ENCODE measurements around the gene THTPA.
"Not testable (repeated sequence)": the region's sequence is repeated elsewhere in the genome, so short reads cannot be mapped to it uniquely, and the experiment has no call there.

The THTPA gene

DNA sequence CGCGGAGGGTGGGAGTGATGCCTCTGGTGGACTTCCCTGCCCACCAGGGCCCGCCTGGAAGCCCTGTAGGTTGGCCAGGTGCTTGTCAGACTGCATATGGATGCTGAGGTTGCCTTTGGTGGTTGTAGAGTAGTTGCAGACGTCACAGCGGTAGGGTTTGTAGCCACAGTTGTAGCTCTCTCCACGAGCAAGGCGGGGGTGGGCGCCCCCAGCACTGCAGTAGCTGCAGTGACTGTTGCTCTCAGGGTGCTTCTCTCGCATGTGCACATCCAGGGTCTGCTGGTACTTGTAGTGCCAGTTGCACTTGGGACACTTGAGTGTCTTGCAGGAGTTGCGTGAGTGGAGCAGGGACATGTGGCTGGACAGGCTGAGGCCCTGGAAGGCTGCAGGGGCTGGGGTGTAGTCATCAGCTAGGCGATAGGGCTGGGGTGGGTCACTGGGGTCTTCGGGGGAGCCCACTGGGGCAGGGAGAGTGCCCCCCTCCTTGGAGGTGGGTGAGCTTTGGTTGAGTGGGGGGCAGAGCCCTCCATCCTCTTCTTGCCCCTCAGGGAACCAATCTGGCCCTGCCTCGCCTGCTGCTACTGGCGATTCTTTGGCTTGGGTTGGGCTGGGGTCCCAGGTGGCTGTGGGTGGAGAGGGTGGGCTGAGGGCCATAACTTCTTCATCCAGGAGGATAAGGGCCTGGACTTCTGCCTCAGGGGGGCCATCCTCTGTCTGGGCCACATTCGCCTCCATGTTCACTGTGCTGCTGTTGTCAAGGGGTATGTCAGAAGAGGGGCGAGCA is 22.2 kb upstream of the THTPA start:
- no peak for DNase-seq

DNA sequence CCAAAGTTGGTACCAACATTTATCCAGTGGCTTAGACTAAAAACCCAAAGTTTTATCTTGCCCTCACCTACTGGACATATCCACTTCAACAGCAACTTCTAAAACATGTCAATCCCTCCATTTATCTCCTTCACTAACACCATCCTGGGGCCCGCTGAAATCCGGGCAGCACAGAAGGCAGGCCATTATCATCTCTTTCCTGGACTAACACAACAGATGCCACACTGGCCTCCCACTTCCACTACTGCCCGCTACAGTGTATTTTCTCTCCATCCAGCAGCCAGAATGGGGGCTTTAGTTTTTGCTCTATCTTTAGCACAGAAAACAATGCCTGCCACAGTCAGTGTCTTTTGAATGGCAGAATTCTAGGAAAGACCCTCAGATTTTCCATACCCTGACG is 20.1 kb upstream of the THTPA start:
- DNase-seq, result no peak

GRCh38 chr14:23536494-23536893 is 19.6 kb upstream of the THTPA start:
- no peak for DNase-seq

DNA sequence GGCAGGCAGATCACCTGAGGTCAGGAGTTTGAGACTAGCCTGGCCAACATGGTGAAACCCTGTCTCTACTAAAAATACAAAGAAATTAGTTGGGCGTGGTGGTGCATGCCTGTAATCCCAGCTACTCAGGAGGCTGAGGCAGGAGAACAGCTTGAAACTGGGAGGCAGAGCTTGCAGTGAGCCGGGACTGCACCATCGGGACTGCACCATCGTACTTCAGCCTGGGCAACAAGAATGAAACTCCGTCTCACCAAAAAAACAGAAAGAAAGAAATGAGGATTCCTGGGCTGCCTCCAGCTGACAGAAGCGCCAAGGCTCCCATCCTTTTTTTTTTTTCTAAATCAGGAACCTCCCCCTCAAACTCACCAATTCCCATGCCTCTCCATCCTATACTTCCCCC is 19.2 kb upstream of the THTPA start:
- not testable (repeated sequence) for DNase-seq

GRCh38 chr14:23537351-23538049 is 18.6 kb upstream of the THTPA start:
- no peak for DNase-seq

- DNase-seq, result no peak
Observed at GRCh38 chr14:23538050-23538718, 17.9 kb upstream of the THTPA start.

DNA sequence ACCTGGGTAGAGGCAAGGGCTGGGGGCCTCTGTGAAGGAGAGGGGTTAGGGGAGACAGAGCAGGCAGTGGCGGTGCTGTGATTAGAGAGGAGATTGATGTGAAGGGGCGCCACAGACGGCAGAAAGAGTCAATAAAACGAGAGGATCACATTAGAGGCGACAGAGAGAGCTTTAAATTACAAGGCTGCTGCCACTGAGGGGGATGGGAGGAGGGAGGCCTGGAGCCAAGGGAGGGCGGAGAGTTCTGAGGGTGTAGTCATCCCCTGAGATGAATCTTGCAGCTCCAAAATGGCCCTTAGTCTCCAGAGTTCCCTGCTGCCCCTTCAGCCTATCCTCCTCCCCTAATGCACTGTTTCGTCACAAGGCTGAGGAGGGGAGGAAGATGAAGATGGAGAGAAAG is 17.3 kb upstream of the THTPA start:
- DNase-seq, result no peak

GRCh38 chr14:23539248-23540140 is 16.6 kb upstream of the THTPA start:
- DNase-seq, result peak; percentile 61

DNA sequence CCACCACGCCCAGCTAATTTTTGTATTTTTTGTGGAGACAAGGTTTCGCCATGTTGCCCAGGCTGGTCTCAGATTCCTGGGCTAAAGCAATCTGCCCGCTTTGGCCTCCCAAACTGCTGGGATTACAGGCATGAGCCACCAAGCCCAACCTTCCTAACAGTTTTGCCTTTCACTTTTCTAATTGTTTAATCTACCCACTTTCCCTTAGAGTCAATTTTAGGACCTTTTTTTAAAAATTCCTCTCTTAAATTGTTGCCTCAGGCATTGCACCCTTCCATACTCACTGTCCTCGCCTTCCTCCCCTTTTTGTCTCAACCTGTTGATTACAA is 16.0 kb upstream of the THTPA start:
- no peak for DNase-seq

GRCh38 chr14:23542261-23542660 is 13.8 kb upstream of the THTPA start:
- no peak for DNase-seq

- DNase-seq, result no peak
Observed at GRCh38 chr14:23543403-23543802, 12.7 kb upstream of the THTPA start.

DNA sequence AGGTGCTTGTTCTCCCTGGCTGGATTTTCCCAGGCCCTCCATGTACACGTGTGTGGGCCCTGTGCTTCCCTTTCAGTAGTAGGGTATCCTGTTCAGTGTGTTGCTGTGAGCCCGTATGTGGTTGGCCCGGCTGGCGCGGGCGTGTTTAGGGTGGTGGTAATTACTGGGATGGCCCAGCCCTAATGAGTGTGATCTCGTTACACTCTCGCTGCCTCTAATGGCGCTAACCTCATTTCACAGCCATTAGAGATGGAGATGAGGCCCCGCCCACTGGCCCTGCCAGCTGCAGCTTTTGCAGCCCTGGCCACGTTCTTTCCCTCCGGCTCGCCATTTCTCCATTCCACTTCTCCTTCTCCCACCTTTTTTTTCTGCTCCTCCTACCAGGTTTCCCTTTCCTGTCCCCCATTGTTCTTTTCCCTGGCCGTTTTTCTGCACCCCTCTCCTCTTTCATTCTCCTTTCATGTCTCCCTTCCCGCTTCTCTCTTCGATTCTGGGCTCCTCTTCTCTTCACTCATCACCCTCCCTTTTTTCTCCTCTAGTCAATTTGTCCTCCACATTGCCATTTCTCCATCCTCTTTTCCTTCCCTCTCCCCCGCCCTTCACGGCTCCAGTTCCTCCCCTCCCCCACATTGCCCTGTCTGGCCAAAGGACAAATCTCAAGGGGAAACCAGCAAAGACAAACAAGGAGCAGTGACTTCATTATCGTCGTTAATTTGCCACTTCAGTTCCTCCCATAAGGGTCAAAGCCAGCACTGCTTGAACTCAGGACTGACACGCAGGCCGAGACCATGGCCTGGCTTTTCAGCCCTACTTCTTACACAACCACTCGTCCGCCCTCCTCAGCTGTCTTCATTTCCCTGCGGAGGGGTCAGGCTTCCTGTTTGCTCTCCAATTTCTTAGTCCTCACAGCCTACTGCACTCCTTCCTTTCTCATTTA is 11.3 kb upstream of the THTPA start:
- no peak for DNase-seq

GRCh38 chr14:23545740-23546365 is 10.2 kb upstream of the THTPA start:
- DNase-seq, result no peak

DNA sequence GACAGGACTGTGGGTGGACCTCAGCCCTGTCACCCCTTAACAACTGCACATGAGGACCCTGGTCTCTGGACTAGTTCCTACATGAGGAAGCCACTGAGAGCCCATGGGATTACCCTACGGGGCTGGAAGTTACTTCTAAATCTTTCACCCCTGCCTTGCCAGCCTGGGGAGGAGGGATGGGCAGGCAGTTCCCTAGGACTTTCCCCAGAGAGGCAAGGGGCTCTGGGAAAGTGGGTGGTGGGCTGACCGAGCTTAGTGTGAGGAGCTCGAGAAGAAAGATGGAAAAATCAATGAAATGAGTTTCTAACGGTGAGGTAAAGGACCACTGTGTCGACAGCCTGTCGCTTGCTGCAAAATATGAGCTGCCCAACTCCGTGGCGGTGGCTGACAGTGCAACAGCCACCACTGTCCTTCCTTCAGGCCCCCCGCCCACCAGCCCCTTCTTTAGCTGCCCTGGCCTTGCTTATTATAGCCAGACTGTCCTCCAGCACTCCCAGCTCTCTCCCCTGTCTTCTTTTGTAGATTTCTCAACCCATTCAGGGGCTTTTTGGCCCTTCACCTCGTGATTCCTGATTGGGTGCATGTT is 9.5 kb upstream of the THTPA start:
- no peak for DNase-seq

- no peak for DNase-seq
Observed at GRCh38 chr14:23547924-23548323, 8.1 kb upstream of the THTPA start.

- DNase-seq, result no peak
Observed at GRCh38 chr14:23548351-23549318, 7.4 kb upstream of the THTPA start.

GRCh38 chr14:23550131-23550811 is 5.8 kb upstream of the THTPA start:
- no peak for DNase-seq

GRCh38 chr14:23550812-23551265 is 5.2 kb upstream of the THTPA start:
- no peak for DNase-seq
